H9 (cell line): ENCODE results near the gene MORN5. TPM values are rescaled to one million over a fixed set of nuclear protein-coding genes. Genes with fewer than 3 reads are reported as not detected.
A peak's percentile ranks its signal among the peaks of the same experiment; 100 is the strongest.

Experiments used
- DNase-seq: peaks from one replicate; pipeline ENCODE4 v3.0.0-alpha.2; 2017
- H2AFZ ChIP-seq: one replicate; pipeline ENCODE4 v1.6.1; 2013; ENCODE audit warnings: mild to moderate bottlenecking, low read length, control low read depth, moderate library complexity
- H2AK5ac ChIP-seq: 2 replicates; pipeline ENCODE4 v1.6.1; 2013; ENCODE audit warnings: low read length, control low read depth, mixed read lengths; ENCODE audit not compliant: insufficient read length
- H2BK120ac ChIP-seq: one replicate; pipeline ENCODE4 v1.6.1; 2013; ENCODE audit warnings: low read depth, mild to moderate bottlenecking, low read length, control low read depth, inconsistent platforms; ENCODE audit not compliant: poor library complexity, severe bottlenecking
- H2BK12ac ChIP-seq: 2 replicates; pipeline ENCODE4 v1.6.1; 2013; ENCODE audit warnings: low read length, control low read depth, mixed read lengths, low read depth; ENCODE audit not compliant: insufficient read length
- H2BK15ac ChIP-seq: 2 replicates; pipeline ENCODE4 v1.6.1; 2013; ENCODE audit warnings: low read depth, low read length, control low read depth
- H2BK20ac ChIP-seq: one replicate; pipeline ENCODE4 v1.6.1; 2013; ENCODE audit warnings: low read depth, mild to moderate bottlenecking, low read length, control low read depth, inconsistent platforms; ENCODE audit not compliant: poor library complexity, severe bottlenecking
- H2BK5ac ChIP-seq: 2 replicates; pipeline ENCODE4 v1.6.1; 2013; ENCODE audit warnings: low read length, control low read depth, mixed read lengths; ENCODE audit not compliant: insufficient read length
- H3K14ac ChIP-seq: 2 replicates; pipeline ENCODE4 v1.6.1; 2013; ENCODE audit warnings: low read length, control low read depth; ENCODE audit not compliant: insufficient read depth
- H3K18ac ChIP-seq: 2 replicates; pipeline ENCODE4 v1.6.1; 2013; ENCODE audit warnings: low read depth, mild to moderate bottlenecking, mixed read lengths, low read length, control low read depth; ENCODE audit not compliant: insufficient read length
- H3K23ac ChIP-seq: 2 replicates; pipeline ENCODE4 v1.6.1; 2013; ENCODE audit warnings: low read length, control low read depth, mixed read lengths, low read depth; ENCODE audit not compliant: insufficient read length
- H3K23me2 ChIP-seq: 2 replicates; pipeline ENCODE4 v1.6.1; 2013; ENCODE audit warnings: low read depth, mild to moderate bottlenecking, mixed read lengths, low read length, control low read depth; ENCODE audit not compliant: insufficient read length, poor library complexity, severe bottlenecking
- H3K27ac ChIP-seq: 2 replicates; pipeline ENCODE4 v1.5.1; 2013; ENCODE audit warnings: low read length, control low read depth, mixed read lengths, low read depth; ENCODE audit not compliant: insufficient read length
- H3K27me3 ChIP-seq: 2 replicates; pipeline ENCODE4 v1.6.1; 2013; ENCODE audit warnings: low read length, control low read depth, inconsistent platforms; ENCODE audit not compliant: insufficient read depth
- H3K4ac ChIP-seq: 2 replicates; pipeline ENCODE4 v1.6.1; 2013; ENCODE audit warnings: low read depth, mild to moderate bottlenecking, control low read depth, inconsistent platforms, low read length, moderate library complexity
- H3K4me1 ChIP-seq: 2 replicates; pipeline ENCODE4 v1.6.1; 2013; ENCODE audit warnings: low read length, control low read depth, inconsistent platforms; ENCODE audit not compliant: insufficient read depth
- H3K4me2 ChIP-seq: 2 replicates; pipeline ENCODE4 v1.6.1; 2013; ENCODE audit warnings: low read length, control low read depth, mixed read lengths; ENCODE audit not compliant: insufficient read length, insufficient read depth
- H3K56ac ChIP-seq: 2 replicates; pipeline ENCODE4 v1.6.1; 2013; ENCODE audit warnings: low read depth, mild to moderate bottlenecking, mixed read lengths, low read length, control low read depth; ENCODE audit not compliant: insufficient read length
- H3K79me1 ChIP-seq: 2 replicates; pipeline ENCODE4 v1.6.1; 2013; ENCODE audit warnings: low read depth, mild to moderate bottlenecking, moderate library complexity, low read length, control low read depth, inconsistent platforms; ENCODE audit not compliant: insufficient read depth, poor library complexity, severe bottlenecking
- H3K79me2 ChIP-seq: 2 replicates; pipeline ENCODE4 v1.6.1; 2013; ENCODE audit warnings: low read length, control low read depth, inconsistent platforms; ENCODE audit not compliant: insufficient read depth
- H3K9ac ChIP-seq: 2 replicates; pipeline ENCODE4 v1.6.1; 2013; ENCODE audit warnings: low read length, control low read depth, mixed read lengths; ENCODE audit not compliant: insufficient read length; ENCODE audit errors: extremely low read depth
- H3K9me3 ChIP-seq: one replicate; pipeline ENCODE4 v1.6.1; 2013; ENCODE audit warnings: low read depth, low read length, inconsistent platforms; ENCODE audit not compliant: control insufficient read depth
- H3T11ph ChIP-seq: one replicate; pipeline ENCODE4 v1.6.1; 2013; ENCODE audit warnings: mild to moderate bottlenecking, low read length, control low read depth, inconsistent platforms
- H4K20me1 ChIP-seq: one replicate; pipeline ENCODE4 v1.6.1; 2013; ENCODE audit not compliant: control insufficient read depth, insufficient read length, insufficient read depth
- H4K5ac ChIP-seq: 2 replicates; pipeline ENCODE4 v1.6.1; 2013; ENCODE audit warnings: low read depth, mild to moderate bottlenecking, mixed read lengths, low read length, control low read depth; ENCODE audit not compliant: insufficient read length
- H4K8ac ChIP-seq: replicated peaks from 2 replicates; pipeline ENCODE4 v1.6.1; 2013; ENCODE audit warnings: low read length, control low read depth, mixed read lengths, low read depth; ENCODE audit not compliant: insufficient read length
- H4K91ac ChIP-seq: 2 replicates; pipeline ENCODE4 v1.6.1; 2013; ENCODE audit warnings: low read depth, mild to moderate bottlenecking, moderate library complexity, mixed read lengths, low read length, control low read depth; ENCODE audit not compliant: insufficient read length
- H3K27ac Mint-ChIP-seq, 3 experiments: 2 replicates in 2 of 3; 3 replicates in 1 of 3; pipeline ENCODE4 v1.8.0; 2020 to 2021; ENCODE audit warnings: mixed read lengths in 3 of 3, mild to moderate bottlenecking in 1 of 3, moderate library complexity in 1 of 3
- H3K27me3 Mint-ChIP-seq: 2 replicates; pipeline ENCODE4 v1.8.0; 2021; ENCODE audit warnings: low read depth, mild to moderate bottlenecking, moderate library complexity, mixed read lengths
- H3K36me3 Mint-ChIP-seq, 3 experiments: 2 replicates in 2 of 3; 3 replicates in 1 of 3; pipeline ENCODE4 v1.8.0; 2020 to 2021; ENCODE audit warnings: low read depth in 3 of 3, mixed read lengths in 3 of 3; ENCODE audit not compliant: insufficient read depth in 1 of 3
- H3K4me1 Mint-ChIP-seq, 2 experiments: 2 replicates each; pipeline ENCODE4 v1.8.0; 2020; ENCODE audit warnings: mixed read lengths in 2 of 2
- H3K4me3 Mint-ChIP-seq, 2 experiments: 2 replicates in 1 of 2; 3 replicates in 1 of 2; pipeline ENCODE4 v1.8.0; 2020 to 2021; ENCODE audit warnings: mild to moderate bottlenecking in 2 of 2, mixed read lengths in 2 of 2, moderate library complexity in 1 of 2
- H3K9me3 Mint-ChIP-seq, 2 experiments: 2 replicates in 1 of 2; 3 replicates in 1 of 2; pipeline ENCODE4 v1.8.0; 2020; ENCODE audit warnings: mild to moderate bottlenecking in 2 of 2, mixed read lengths in 2 of 2, moderate library complexity in 1 of 2
- WGBS: extraction: QIAGEN DNeasy Blood & Tissue Kit; methylation state at CpG from one replicate; pipeline ENCODE4 v1.1.7; 2013; ENCODE audit warnings: missing lambda C conversion rate, low lambda C conversion rate, mixed read lengths; ENCODE audit not compliant: insufficient read length; ENCODE audit errors: extremely low coverage; 5-methylcytosine and 5-hydroxymethylcytosine counted together
- total RNA-seq: library from RNA; stranded (reverse); gene quantifications from 2 replicates; pipeline ENCODE4 v1.2.1, GENCODE V29; 2021
- TF ChIP-seq, protein P1 (sequence below): fragments of 200-600 bp; sonication (generic); conservative IDR thresholded peaks from 3 replicates; pipeline ENCODE4 v1.8.0; 2021; ENCODE audit warnings: antibody characterized with exemption, mild to moderate bottlenecking

MORN5 gene
- total RNA-seq, 1 experiment from 2014 or later: not detected

- H3T11ph ChIP-seq: no peak overlapping the region
- no peak overlapping the region for H3K27ac ChIP-seq
- H2BK5ac ChIP-seq: no peak overlapping the region
- H3K27me3 Mint-ChIP-seq: no peaks in the 10 kb centered on the region; the same call in none of the 2 replicates
- H4K5ac ChIP-seq: no peak overlapping the region
- no peak overlapping the region for H3K9ac ChIP-seq
- peaks cover 5% of the 10 kb centered on the region; the same call in 1 of the 2 replicates for H3K4me1 ChIP-seq
- DNase-seq: no peak
- TF ChIP-seq, protein P1, sequence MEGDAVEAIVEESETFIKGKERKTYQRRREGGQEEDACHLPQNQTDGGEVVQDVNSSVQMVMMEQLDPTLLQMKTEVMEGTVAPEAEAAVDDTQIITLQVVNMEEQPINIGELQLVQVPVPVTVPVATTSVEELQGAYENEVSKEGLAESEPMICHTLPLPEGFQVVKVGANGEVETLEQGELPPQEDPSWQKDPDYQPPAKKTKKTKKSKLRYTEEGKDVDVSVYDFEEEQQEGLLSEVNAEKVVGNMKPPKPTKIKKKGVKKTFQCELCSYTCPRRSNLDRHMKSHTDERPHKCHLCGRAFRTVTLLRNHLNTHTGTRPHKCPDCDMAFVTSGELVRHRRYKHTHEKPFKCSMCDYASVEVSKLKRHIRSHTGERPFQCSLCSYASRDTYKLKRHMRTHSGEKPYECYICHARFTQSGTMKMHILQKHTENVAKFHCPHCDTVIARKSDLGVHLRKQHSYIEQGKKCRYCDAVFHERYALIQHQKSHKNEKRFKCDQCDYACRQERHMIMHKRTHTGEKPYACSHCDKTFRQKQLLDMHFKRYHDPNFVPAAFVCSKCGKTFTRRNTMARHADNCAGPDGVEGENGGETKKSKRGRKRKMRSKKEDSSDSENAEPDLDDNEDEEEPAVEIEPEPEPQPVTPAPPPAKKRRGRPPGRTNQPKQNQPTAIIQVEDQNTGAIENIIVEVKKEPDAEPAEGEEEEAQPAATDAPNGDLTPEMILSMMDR: no peak
- no peak overlapping the region for H2AK5ac ChIP-seq
- H3K14ac ChIP-seq: peak overlapping the region; percentile 62
- no peak overlapping the region for H2BK15ac ChIP-seq
- peaks cover 41 to 44% of the 10 kb centered on the region in 2 experiments for H3K4me1 Mint-ChIP-seq
- no peaks in the 10 kb centered on the region for H3K9me3 ChIP-seq
- no peak overlapping the region for H2BK12ac ChIP-seq
- no peak overlapping the region for H3K56ac ChIP-seq
- no CpG with 5 or more reads among the region's 12 CpGs for WGBS
- no peaks in the 10 kb centered on the region for H4K20me1 ChIP-seq
- H3K18ac ChIP-seq: peak overlapping the region; percentile 3
- H3K23me2 ChIP-seq: no peaks in the 10 kb centered on the region
- H3K36me3 Mint-ChIP-seq: no peaks in the 10 kb centered on the region
- no peaks in the 10 kb centered on the region for H3K79me2 ChIP-seq
- H2AFZ ChIP-seq: no peak overlapping the region
- no peak overlapping the region for H3K4me2 ChIP-seq
- H4K8ac ChIP-seq: no peak overlapping the region
- peak overlapping the region in 1 of 3 experiments; percentile 42; a peak in 1 of 7 replicates for H3K27ac Mint-ChIP-seq
- H2BK20ac ChIP-seq: no peak overlapping the region
- no peak overlapping the region for H2BK120ac ChIP-seq
- no peaks in the 10 kb centered on the region for H3K27me3 ChIP-seq
- H4K91ac ChIP-seq: no peak overlapping the region
- H3K9me3 Mint-ChIP-seq: no peaks in the 10 kb centered on the region
- H3K4me3 Mint-ChIP-seq: no peak overlapping the region; a peak in 2 of 5 replicates
- H3K79me1 ChIP-seq: no peaks in the 10 kb centered on the region
- no peak overlapping the region for H3K23ac ChIP-seq
- H3K4ac ChIP-seq: no peak overlapping the region
Observed at GRCh38 chr9:122115176-122116035, 44.3 kb upstream of the MORN5 start.
